Measurements from ENCODE around the gene LHFPL2.

The LHFPL2 gene

DNA sequence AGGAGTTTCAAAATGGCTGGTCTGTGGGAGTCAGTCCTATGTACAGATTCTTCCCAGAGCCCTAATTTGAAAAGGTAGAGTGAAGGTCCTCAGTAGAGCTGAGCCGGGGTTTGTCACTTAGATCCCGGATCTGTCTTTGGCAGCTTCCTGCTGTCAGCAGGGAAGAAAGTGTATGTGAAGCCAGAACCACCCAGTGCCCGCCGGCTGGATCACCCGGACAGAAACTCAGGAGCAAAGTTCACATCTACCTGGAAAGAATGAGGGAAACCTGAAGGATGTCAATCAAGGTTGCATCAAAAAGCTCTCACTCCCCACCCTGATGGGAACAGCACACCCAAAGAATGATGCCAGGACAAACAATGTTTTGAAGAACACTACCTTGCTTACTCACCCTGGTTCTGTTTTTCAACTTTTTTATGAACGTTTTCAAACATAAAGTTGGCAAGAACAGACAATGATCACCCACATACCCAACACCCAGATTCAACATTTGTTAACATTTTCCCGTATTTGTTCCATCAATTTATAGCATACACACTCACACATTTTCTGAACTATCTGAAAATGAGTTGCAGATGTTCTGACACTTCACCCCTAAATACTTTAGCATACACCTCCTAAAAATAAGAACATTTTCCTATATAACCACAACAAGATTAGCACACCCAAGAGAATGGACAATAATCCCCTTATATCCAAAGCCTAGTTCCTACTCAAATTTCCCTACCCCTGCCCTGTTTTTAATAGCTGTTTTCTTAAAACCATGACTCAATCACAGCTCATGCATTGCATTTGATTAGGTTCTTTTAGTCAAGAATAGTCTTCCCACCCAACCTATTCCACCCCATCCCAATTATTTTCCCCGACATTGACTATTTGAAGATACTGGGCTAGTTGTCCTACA lies 133.9 kb downstream of the LHFPL2 start:
- DNase-seq = no peak

DNA sequence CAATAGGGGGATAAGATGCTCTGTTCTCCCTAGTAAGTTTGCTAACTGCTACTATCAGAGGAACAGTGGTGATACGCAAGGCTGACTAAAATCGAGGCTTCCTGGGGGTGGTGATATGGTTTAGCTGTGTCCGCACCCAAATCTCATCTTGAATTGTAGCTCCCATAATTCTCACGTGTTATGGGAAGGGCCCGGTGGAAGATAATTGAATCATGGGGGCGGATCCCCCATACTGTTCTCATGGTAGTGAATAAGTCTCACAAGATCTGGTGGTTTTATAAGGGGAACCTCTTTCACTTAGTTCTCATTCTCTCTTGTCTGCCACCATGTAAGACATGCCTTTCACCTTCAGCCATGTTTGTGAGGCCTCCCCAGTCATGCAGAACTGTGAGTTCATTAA lies 135.1 kb downstream of the LHFPL2 start:
- no peak for DNase-seq

DNA sequence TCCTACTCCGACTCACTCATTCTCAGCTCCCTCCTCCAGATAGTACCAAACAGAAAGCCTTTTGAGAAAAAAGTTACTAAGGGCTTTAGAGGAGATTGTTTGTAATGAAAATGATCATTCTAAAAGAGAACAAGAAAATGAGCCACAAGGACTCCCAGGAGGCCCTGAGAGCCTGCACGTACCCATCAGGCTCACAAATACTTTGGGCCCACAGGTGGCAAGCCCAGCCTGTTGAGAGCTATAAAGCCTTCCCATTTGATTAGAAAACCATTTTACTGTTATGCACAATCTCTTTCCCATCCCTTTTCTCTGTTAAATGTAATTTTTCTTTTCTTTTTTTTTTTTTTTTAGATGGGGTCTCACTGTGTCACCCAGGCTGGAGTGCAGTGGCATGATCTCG lies 136.1 kb downstream of the LHFPL2 start:
- DNase-seq = no peak

DNA sequence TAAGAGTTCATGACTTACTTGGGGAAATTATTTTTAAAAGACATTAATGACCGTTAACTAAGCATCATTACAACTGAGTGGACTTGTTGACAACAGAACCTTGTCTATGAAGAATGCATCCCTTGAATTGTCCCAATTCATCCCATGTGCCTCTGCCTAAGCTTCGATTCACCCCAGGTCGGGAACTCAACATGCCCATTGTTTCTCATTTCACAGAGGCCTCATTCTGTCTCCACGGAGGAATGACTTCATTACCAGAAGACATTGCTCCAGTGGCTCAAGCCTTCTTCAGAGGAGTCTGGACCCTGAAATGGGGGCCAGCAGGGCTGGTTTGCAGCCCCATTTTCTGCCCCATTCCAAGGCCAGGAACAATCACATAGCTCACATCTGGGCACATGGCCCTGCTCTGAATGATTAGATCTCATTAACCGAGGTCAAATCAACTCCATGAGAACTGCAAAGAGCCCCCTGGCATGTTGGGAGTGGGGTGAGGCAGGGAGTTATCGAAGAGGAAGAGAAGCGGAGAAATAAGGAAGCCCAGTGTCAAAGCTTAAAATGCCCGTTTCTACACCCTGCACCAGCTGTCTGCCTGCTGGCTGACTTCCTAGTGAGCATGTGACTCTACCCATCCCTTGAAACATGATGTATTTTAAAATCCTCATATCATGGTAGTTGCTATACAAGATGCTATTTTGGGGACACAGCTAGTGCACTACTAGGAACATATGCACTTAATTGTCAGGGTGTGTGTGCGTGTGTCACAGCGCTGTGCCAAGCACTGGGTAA lies 137.3 kb downstream of the LHFPL2 start:
- no peak for DNase-seq

DNA sequence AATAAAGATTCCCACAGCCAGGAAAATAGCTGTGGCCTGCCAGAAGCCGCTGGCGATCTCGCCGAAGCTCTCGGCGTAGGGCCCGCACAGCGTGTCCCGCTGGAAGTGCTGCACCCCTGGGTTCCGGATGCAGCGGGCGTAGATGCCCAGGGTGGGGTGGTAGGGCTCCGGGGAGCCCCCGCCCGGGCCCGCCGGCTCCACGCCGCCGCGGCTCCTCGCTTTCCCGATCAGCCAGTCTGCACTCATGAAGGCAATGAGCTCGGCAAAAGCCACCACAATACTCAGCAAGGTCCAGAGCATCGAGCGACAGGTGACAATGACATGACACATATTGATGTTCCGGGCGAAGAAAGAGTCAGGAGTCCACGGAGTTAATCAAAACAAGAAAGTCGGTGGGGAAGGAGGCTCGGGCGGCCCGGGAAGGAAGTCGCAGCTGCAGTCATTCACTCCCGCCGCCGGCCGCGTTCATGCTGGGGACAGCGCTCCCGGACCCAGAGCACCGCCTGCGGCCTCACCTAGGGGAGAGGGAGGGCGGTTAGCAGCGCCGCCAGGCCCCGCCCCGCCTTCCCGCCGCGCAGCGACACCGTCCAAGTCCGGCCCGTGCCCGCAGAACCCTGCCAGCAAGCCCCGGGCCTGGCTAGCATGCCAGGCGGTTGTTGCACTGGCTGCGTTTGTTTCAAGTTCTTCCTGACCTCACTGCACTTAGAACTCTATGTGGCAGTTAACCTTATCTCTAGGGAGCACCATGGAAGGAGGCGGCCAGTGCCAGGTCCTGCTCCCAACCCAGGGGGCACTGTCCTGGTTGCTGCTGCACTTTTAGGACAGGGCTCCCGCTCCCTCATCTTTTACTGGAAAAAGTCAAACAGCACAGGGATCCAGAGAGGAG lies 138.4 kb downstream of the LHFPL2 start:
- DNase-seq = no peak

DNA sequence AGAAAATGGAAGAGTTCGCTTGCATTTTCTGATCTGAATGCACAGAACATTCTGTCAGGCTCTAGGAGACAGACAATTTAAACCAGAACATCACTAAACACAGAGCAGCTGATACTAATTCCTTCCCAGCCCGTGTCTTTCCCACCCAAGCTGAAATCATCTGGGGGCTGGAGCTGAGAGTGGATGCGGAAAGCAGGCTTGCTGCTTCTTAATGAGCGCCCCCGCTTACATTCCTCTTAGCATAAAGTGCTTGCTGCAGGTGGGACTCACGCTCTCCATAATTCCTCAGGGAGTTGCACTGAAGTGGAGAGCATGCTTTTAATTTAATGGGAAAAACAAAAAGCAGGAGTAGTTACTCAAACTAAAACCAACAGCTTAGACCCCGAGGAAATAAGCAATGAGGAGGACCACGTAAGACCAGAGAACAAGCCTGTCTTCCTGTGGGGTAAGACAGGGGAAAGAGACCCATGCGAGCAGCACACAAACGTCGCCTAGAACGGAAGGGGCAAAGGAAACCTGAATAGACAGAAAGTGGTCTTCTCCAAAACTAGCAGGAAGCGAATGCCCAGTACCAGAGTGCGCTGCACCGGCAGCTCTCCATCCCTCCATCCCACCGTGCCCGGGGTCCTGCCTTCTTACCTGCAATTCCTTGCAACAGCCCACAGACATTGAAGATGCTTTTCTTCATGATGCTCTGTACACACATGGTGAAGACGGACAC lies 139.3 kb downstream of the LHFPL2 start:
- no peak for DNase-seq

DNA sequence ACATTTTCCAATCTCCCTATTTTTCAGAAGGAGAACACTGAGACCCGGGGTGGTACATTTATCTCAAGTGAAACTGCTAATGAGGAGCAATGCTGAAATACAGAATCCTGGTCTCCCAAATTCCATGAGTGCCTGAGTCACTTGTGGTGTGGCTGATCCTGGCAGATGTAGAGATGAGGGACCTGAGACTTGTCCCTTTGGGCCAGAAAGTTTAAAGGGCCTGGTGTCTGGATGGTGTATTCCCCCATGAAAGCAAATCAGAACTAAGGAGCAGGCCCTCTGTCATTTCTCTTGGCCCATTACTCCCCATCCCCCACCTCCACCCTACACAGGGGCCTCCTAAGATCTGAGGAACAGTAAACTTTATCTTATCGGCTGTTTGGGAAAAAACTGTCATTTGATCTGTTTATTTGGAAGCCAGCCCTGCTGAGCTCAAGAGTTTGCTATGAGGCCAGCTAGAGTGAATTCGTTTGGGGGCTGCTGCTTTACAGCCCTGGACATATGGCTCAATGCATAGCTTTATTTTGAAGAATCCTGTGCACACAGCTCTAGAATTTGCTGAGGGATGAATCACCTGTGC lies 140.3 kb downstream of the LHFPL2 start:
- DNase-seq = no peak

DNA sequence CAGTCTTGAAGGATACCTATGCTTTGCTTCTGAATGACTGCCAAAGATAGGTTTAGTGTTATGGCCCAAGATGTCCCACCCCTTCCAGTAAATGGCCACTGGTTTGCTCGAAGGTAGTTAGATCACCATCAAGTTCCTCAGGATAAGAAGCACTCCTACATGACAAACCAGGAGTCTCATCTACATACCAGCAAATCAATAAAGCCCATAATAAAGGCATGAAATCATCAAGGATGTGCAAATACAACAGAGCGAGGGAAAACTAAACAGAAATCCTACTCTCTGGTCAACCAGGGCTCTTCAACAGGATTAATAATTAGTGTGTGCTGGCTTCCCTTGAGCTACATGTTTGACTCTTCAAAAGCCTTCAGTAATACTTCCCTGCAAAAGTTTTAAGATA lies 141.0 kb downstream of the LHFPL2 start:
- DNase-seq = no peak

DNA sequence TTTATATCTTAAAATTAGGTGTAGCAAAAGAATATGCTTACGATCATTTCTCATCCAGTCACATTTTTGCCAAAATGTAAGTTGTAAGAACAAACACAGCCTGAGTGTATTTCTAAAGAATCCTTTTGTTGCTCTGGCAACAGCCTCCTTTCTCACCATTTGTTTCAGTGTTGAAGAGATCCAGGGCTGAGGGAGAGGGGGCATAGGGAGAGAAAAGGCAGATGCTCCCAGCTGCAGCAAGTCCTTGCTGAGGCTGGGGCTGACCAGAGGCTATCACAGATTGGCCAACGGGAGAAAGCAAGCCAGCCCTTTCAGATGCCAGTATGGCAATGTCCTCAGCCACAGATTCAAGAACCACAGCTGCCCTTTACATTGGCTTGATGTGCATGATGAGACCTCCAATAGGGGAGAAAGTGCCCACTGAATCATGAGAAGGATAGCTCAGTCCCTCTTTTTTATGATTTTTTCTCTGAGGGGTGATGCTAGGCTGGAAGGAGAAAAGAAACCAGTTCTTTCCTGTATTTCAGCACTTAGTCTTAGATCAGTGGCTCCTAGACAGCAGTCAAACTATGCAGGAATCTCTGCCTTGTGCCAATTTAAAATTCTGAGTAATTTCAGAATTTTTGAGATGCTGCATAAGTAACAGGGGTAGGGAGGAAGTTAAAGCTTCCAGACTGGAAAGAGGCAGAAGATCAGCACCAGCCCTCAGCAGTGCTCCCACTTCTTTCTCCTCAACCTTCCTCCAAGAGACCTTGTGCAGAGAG lies 142.1 kb downstream of the LHFPL2 start:
- DNase-seq = no peak

DNA sequence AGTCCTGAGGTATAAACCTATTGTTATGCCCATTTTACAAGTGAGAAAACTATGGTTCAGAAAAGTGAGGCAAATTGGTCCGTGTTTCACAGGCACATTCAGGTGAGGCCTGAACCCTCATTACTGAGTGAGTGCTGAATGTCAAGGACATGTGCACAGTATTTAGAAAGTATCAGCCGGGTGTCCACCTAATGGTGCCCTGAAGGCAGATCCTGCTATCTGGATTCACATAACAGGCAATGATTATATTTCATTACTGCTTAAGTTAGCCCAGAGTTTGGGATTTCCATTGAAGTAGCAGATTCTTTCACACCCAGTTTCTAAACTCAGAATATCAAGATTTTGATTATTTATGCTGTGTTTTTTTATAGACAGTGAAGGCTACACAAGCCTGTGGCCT lies 142.7 kb downstream of the LHFPL2 start:
- no peak for DNase-seq

DNA sequence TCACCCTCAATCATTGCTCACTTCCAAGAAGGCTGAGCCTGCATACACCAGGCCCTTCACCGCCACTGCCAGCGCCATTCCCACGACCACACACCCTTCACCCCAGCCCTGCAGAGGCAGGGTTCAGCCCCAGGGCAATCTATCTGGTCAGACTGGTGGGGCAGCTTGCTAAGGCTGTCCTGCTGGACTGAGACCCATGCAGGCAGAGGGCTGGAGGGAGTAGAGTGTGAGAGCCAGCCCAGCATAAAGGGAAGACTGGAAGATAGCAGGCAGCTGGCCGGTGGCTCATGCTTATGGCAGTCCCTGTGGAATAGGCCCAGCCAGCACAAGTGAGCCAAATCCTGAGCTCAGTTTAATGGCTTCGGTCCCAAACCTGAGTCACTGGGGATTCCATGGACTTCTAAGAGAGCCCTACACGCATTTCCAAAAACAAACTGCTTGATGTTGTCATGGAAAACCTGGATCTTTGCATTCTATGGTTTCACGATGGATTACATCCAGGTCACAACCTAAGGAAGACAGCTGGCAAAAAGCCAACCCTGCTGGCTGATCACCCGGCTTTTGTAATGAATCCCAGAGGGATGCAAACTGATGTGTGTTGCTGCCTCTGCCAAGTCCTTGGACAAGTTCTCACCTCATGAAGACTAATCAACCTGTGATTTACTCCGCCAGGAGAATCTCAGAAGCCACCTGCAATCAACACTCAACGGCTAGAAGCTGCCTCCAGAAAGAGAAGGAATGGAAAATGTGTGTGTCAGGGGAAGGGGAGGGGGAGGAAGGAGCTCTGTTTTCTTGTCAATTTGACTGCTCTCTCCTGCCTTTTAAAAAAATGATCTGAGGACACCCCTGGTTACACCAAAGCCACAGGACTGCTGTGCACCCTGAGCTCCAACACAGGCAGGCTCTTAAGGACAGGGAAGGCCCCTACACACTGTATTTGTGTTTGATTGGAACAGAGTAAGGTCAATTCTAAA lies 143.6 kb downstream of the LHFPL2 start:
- DNase-seq = peak; percentile 44

DNA sequence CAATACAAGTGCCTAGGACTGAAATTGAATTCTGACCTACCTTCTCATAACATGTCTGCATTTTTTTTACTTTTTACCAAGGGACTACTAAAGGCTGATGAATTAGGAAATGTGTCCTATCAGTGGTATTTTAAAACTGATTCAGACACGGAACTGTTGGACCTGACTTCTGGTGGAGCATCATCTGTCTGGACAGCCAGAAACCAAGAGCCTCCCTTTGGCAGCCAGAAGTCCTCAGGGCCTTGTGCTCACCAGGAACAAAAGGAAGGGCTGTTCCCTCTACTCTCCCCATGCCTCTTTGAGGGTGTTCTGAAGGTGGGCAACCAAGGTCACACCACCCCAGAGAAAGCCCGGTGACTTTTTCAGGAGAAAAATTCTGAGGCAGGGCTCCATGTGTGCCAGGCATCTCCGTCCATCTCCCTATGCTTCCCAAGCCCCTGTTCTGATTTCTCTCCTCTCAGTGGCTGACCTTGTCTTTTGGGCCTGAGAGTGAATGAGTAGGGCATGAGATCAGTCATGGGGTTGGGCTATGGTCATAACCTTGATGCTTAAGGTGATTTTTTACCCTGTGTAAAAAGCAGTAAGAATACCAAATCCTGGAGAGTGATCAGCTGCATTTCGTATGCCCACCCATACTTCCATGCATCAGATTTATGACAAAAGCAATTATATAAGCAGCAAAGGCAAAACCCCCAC lies 144.5 kb downstream of the LHFPL2 start:
- DNase-seq = no peak

DNA sequence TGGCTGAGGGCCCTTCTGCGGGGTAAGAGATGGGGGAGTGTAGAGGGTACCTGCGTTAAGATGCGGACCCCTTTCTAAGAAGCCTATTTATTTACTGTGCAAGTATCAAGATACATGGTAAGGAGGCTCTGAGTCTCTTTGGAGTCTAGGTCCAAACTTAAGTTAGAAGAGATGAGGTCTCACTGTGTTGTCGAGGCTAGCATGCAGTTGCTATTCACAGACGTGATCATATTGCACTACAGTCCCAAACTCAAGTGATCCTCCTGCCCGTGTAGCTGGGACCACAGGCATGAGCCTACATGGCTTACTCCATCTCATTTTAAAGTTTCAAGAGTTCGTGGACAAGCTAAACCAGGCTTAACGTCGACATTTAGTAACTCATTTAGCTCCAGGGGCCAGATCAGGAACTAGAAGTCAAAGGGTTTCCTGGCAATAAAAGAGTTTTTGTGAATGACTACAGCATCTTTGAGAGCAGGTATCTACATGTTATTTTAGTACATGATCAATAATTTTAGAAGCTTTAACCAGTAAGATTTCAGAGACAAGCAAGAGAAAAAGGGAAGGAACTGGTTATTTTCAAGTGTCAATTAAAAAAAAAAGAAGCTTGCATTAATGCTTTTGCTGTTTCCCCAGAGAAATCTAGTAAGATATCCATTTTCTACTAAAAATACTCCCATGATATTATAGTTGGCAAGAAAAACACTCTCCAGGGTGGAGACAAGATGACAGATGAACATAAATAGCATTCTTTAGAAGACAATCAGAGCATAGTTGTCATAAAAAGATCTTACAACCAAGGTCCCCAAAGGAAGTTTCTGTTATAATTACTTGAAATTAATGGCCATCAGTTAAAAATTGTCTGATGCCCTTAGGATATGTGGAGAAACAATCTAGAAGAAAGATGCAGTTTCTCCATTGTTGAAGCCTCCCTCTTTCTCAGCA lies 146.9 kb downstream of the LHFPL2 start:
- DNase-seq = no peak

DNA sequence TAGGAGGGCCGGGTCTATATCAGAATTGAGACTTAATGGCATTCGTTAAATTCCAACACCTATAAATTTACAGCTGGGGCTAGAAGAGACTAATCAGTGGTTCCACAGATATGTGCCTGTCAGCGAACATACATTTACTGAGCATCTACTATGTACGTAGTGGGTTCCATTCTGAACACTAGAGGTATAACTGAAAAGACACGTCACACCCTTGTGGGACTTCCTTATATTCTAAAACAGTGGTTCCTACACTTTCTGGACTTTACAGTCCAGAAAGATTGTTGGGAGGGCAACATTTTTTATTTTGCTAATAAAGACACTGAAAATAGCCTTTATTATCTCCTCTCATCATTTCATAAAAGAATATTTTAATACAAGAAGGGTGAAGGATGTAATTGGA lies 147.7 kb downstream of the LHFPL2 start:
- DNase-seq = no peak

DNA sequence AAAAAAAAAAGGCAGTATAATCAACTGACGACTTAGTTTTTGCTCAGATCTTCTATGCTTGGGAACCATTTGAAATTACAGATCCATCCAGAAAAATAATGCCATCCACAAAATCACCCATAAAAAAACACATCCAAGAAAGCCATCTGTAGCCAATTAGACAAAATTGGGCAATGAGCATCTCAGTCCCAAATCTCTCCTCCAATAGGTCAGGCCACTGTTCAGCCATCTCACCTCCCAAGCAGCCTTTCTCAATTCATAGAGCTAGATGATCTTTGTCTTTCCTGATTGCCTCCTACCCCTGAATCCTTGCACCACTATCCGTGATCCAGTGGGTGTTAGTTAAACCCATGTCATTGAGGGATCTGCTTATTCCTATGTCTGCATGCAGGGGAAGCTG lies 148.5 kb downstream of the LHFPL2 start:
- no peak for DNase-seq

DNA sequence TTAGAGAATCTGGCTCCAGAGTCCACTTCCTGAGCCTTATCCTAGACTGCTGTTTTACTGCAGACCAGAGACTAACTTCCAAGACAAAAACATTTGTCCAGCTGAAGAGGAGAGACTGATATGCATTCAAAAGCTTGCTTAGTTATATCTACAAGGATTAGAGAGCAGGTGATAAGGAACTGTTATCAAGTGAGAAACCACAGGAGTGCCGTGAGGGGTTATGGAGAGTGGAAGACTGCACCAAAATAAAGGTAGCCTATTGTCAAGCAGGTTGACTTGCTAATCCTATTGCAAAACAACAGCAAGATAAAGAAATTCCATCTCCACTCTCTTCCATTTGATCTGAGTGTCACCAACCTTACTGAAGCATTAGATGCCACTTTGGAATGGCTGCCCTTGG lies 149.1 kb downstream of the LHFPL2 start:
- no peak for DNase-seq

DNA sequence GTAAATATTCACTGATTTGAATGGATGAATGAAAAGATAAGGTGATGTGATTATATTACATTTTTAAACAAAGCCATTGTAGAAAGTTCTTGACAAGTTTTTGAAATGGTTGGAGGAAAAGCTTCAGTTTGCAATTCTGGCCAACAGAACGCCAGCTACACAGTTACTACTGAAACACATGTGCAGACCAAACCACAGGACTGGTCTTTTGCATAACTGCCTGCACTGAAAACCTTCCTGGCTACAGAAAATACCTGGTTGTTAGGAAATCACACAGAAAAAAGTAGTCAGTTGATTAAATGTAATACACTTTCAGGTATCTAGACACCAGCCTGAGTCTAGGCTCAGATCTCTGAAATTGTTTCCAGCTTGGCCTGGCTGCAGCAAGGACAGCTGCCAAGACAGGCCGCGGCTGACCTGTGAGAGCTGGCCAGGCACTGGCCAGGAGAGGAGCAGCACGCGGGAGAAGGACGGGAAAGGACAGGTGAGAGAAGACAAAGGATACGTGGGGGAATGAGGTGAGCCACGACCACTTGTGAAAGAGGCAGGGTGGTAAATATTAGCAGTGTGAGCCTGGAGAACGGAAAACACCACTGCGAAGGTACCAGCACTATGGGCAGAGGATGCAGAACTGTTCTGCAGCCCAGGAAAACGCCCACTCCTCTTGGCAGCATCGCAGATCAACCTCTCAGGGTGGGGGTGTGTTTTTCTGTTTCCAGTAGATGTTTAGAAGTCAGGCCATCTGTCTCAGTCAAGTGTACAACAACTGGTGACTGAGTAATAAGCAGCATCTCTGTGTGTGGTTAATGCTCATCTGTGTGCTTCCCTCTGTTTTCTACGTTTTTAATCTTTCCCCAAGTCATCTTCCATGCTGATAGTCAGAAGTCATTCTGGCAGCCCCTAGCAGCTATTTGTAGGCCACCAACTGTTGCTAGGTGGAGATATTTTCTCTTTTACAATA lies 150.7 kb downstream of the LHFPL2 start:
- DNase-seq = peak; percentile 85
